ENCODE data around the gene ZNF444. TPM values are rescaled to one million over a fixed set of nuclear protein-coding genes. Genes with fewer than 3 reads are reported as not detected.
"Not testable (repeated sequence)": the region's sequence is repeated elsewhere in the genome, so short reads cannot be mapped to it uniquely, and the experiment has no call there.

Gene ZNF444
- total RNA-seq, 6 experiments from 2014 or later = 20.6 to 28.4 (median 22.5) TPM

- TF ChIP-seq, protein P1, sequence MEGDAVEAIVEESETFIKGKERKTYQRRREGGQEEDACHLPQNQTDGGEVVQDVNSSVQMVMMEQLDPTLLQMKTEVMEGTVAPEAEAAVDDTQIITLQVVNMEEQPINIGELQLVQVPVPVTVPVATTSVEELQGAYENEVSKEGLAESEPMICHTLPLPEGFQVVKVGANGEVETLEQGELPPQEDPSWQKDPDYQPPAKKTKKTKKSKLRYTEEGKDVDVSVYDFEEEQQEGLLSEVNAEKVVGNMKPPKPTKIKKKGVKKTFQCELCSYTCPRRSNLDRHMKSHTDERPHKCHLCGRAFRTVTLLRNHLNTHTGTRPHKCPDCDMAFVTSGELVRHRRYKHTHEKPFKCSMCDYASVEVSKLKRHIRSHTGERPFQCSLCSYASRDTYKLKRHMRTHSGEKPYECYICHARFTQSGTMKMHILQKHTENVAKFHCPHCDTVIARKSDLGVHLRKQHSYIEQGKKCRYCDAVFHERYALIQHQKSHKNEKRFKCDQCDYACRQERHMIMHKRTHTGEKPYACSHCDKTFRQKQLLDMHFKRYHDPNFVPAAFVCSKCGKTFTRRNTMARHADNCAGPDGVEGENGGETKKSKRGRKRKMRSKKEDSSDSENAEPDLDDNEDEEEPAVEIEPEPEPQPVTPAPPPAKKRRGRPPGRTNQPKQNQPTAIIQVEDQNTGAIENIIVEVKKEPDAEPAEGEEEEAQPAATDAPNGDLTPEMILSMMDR (IDR thresholded peaks at IDR 0.05) = no peak
- Mint-ChIP-seq H3K36me3 (ENCODE audit: low read depth) (peaks cover 15% of the 10 kb centered on the region), H3K27me3 (ENCODE audit: insufficient read depth) (no peaks in the 10 kb centered on the region), H3K9me3 (no peaks in the 10 kb centered on the region), H3K27ac (no peak overlapping the region), H3K4me3 (no peak overlapping the region), H3K4me1 (ENCODE audit: low read depth) (peaks cover 18% of the 10 kb centered on the region)
- no peak for DNase-seq
Observed at GRCh38 chr19:56144831-56145230, 3.7 kb downstream of the ZNF444 start.

DNA sequence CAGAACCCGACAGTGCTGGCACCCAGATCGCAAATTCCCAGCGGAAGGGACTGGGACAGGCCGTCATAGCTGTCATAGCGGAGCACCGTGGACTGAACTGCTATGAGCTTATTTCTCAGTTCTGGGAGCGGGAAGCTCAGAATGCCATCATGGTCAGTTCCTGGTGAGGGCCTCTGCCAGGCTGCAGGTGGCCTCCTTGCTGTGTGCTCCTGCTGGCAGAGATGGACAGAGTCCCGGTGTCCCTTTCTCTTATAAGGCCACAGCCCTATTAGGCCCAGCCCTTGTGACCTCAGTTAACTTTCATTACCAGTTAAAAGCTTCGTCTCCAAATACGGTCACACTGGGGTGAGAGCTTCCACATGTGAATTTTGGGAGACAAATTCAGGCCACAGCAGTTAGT lies 4.6 kb downstream of the ZNF444 start:
- TF ChIP-seq, protein P1 (IDR thresholded peaks at IDR 0.05) = no peak
- Mint-ChIP-seq H3K27ac (no peak overlapping the region), H3K9me3 (no peaks in the 10 kb centered on the region), H3K4me3 (no peak overlapping the region), H3K36me3 (ENCODE audit: low read depth) (peaks cover 19% of the 10 kb centered on the region), H3K27me3 (ENCODE audit: insufficient read depth) (peaks cover 2% of the 10 kb centered on the region; the same call in 1 of the 2 replicates), H3K4me1 (ENCODE audit: low read depth) (peaks cover 11% of the 10 kb centered on the region)
- DNase-seq = no peak

GRCh38 chr19:56146904-56147303 lies 5.8 kb downstream of the ZNF444 start:
- TF ChIP-seq, protein P1 (IDR thresholded peaks at IDR 0.05) = no peak
- peaks cover 2% of the 10 kb centered on the region; the same call in 1 of the 2 replicates for H3K27me3 Mint-ChIP-seq (ENCODE audit: insufficient read depth)
- no peaks in the 10 kb centered on the region for H3K9me3 Mint-ChIP-seq
- no peak overlapping the region for H3K4me3 Mint-ChIP-seq
- H3K27ac Mint-ChIP-seq = no peak overlapping the region
- H3K36me3 Mint-ChIP-seq (ENCODE audit: low read depth) = peaks cover 19% of the 10 kb centered on the region
- peaks cover 9% of the 10 kb centered on the region for H3K4me1 Mint-ChIP-seq (ENCODE audit: low read depth)
- DNase-seq = no peak

DNA sequence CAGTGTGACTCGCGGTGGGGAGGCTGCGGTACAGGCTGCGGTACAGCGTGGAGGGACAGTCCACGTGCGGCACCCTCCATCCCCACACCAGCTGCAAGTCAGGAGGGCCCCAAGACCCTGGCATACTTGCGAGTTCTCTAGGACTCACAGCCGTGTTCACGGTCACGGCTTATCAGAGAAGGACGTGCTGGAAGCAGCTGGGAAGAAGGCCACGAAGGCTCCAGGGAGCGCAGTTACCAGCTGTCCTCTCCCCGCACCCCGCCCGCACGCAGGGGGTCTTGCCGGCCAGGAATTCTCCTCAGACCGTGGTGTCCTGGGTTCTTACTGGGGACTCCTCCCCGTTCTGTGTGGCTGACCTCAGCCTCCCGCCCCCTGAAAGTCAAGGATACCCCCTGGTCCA lies 6.2 kb downstream of the ZNF444 start:
- Mint-ChIP-seq H3K36me3 (ENCODE audit: low read depth) (peaks cover 19% of the 10 kb centered on the region), H3K4me1 (ENCODE audit: low read depth) (0 out of 2 replicates have a peak, but pooled peaks cover 6% of the 10 kb centered on the region), H3K4me3 (no peak overlapping the region), H3K9me3 (no peaks in the 10 kb centered on the region), H3K27ac (no peak overlapping the region), H3K27me3 (ENCODE audit: insufficient read depth) (peaks cover 2% of the 10 kb centered on the region; the same call in 1 of the 2 replicates)
- no peak for DNase-seq
- TF ChIP-seq, protein P1 (IDR thresholded peaks at IDR 0.05) = no peak

DNA sequence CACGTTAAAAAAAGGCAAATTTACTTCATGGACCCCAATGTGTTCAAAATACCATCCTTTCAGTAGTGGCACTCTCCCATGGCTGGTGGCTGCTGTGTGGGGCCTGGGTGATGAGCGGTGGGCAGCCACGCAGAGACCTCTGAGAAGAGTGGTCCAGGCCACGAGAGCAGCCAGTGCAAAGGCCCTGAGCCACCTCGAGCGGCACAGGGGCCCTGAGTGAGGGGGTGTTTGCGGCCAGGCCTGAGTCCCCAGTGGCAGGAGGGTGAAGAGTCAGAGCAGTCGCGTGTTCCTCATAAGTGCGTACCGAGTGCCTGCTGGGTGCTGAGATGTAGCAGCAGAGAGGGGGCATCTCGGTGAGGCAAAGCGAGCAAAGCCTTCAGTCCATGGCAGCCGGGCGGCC lies 7.0 kb downstream of the ZNF444 start:
- no peak overlapping the region for H3K4me3 Mint-ChIP-seq
- H3K27me3 Mint-ChIP-seq (ENCODE audit: insufficient read depth) = peaks cover 2% of the 10 kb centered on the region; the same call in 1 of the 2 replicates

GRCh38 chr19:56148955-56149655 lies 8.0 kb downstream of the ZNF444 start:
- H3K27me3 Mint-ChIP-seq (ENCODE audit: insufficient read depth); H3K4me3 Mint-ChIP-seq; DNase-seq; H3K27ac Mint-ChIP-seq; H3K9me3 Mint-ChIP-seq; H3K4me1 Mint-ChIP-seq (ENCODE audit: low read depth): not testable (repeated sequence)
- peaks cover 19% of the 10 kb centered on the region for H3K36me3 Mint-ChIP-seq (ENCODE audit: low read depth)

More for the DNA sequence above, 7.0 kb downstream of the ZNF444 start:
- TF ChIP-seq, protein P1 (IDR thresholded peaks at IDR 0.05) = no peak
- H3K27ac Mint-ChIP-seq = no peak overlapping the region
- 0 out of 2 replicates have a peak, but pooled peaks cover 5% of the 10 kb centered on the region for H3K4me1 Mint-ChIP-seq (ENCODE audit: low read depth)
- no peak for DNase-seq
- H3K36me3 Mint-ChIP-seq (ENCODE audit: low read depth) = peaks cover 19% of the 10 kb centered on the region
- no peaks in the 10 kb centered on the region for H3K9me3 Mint-ChIP-seq
